Measurements from ENCODE around the gene RFTN1. TPM values are rescaled to one million over a fixed set of nuclear protein-coding genes. Genes with fewer than 3 reads are reported as not detected.

The RFTN1 gene
- total and polyA plus RNA-seq, 4 donors = 4.4 to 20.4 (median 11.9) TPM

GRCh38 chr3:16447135-16447534 is 66.4 kb downstream of the RFTN1 start:
- no peak for TF ChIP-seq EGR1 (IDR thresholded peaks at IDR 0.05; ENCODE audit: low read depth in 2 of 2)
- TF ChIP-seq, protein P1, sequence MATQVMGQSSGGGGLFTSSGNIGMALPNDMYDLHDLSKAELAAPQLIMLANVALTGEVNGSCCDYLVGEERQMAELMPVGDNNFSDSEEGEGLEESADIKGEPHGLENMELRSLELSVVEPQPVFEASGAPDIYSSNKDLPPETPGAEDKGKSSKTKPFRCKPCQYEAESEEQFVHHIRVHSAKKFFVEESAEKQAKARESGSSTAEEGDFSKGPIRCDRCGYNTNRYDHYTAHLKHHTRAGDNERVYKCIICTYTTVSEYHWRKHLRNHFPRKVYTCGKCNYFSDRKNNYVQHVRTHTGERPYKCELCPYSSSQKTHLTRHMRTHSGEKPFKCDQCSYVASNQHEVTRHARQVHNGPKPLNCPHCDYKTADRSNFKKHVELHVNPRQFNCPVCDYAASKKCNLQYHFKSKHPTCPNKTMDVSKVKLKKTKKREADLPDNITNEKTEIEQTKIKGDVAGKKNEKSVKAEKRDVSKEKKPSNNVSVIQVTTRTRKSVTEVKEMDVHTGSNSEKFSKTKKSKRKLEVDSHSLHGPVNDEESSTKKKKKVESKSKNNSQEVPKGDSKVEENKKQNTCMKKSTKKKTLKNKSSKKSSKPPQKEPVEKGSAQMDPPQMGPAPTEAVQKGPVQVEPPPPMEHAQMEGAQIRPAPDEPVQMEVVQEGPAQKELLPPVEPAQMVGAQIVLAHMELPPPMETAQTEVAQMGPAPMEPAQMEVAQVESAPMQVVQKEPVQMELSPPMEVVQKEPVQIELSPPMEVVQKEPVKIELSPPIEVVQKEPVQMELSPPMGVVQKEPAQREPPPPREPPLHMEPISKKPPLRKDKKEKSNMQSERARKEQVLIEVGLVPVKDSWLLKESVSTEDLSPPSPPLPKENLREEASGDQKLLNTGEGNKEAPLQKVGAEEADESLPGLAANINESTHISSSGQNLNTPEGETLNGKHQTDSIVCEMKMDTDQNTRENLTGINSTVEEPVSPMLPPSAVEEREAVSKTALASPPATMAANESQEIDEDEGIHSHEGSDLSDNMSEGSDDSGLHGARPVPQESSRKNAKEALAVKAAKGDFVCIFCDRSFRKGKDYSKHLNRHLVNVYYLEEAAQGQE (IDR thresholded peaks at IDR 0.05) = no peak
- no peak for TF ChIP-seq GABPA (IDR thresholded peaks at IDR 0.05 in 1 of 2, conservative IDR thresholded peaks at IDR 0.05 in 1 of 2)
- TF ChIP-seq CTCF (IDR thresholded peaks at IDR 0.05; ENCODE audit: low read depth, low read length, missing input control) = no peak
- TF ChIP-seq, protein P2, sequence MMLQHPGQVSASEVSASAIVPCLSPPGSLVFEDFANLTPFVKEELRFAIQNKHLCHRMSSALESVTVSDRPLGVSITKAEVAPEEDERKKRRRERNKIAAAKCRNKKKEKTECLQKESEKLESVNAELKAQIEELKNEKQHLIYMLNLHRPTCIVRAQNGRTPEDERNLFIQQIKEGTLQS (IDR thresholded peaks at IDR 0.05) = no peak
- TF ChIP-seq MAX (IDR thresholded peaks at IDR 0.05) = no peak
- no peak for TF ChIP-seq YY1 (IDR thresholded peaks at IDR 0.05)
- no peak for DNase-seq (ENCODE audit: low spot score)
- WGBS = 94% methylated on average over 4 of the region's 4 CpGs

DNA sequence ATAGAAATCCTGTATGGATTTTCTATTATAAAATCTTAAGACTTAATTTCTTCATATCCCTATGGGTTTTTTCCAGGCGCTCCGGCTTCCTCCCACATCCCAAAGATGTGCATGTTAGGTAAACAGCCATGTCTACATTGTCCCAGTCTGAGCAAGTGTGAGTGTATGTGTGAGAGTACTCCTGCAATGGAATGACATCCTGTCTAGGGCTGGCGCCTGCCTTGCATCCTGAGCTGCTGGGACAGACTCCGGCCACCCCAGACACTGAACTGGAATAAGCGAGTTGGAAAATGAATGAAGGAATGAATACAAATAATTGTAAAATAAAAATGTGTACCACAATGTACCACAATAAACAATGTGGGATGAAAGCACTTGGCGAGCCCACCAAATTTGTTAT is 69.2 kb downstream of the RFTN1 start:
- Histone ChIP-seq H3K27ac (ENCODE audit: low read depth in 1 of 2, low read length in 2 of 2) (no peak overlapping the region), H3K4me3 (ENCODE audit: low read depth in 1 of 3, low read length in 3 of 3) (no peak overlapping the region), H3K36me3 (ENCODE audit: control insufficient read depth in 4 of 4, insufficient read depth in 3 of 4, low read depth in 1 of 4, low read length in 3 of 4) (no peaks in the 10 kb centered on the region), H3K9ac (ENCODE audit: low read depth in 1 of 2, low read length in 2 of 2) (no peak overlapping the region), H3K27me3 (ENCODE audit: control insufficient read depth in 4 of 4, insufficient read depth in 4 of 4, low read length in 3 of 4) (no peaks in the 10 kb centered on the region), H3K4me1 (ENCODE audit: control insufficient read depth in 4 of 4, insufficient read depth in 4 of 4, low read length in 3 of 4) (peaks cover 4 to 16% (median 11%) of the 10 kb centered on the region in 4 donors), H3K9me3 (ENCODE audit: control insufficient read depth in 4 of 4, low read length in 3 of 4) (no peaks in the 10 kb centered on the region)
- WGBS = 86% methylated on average over 6 of the region's 6 CpGs
- no peak for DNase-seq (ENCODE audit: low spot score)
- TF ChIP-seq YY1 (IDR thresholded peaks at IDR 0.05) = no peak
- TF ChIP-seq GABPA (IDR thresholded peaks at IDR 0.05 in 1 of 2, conservative IDR thresholded peaks at IDR 0.05 in 1 of 2) = no peak
- TF ChIP-seq EGR1 (IDR thresholded peaks at IDR 0.05; ENCODE audit: low read depth in 2 of 2) = no peak
- TF ChIP-seq JUND (IDR thresholded peaks at IDR 0.05) = no peak
- TF ChIP-seq FOXA1 (IDR thresholded peaks at IDR 0.05) = no peak
- TF ChIP-seq, protein P3, sequence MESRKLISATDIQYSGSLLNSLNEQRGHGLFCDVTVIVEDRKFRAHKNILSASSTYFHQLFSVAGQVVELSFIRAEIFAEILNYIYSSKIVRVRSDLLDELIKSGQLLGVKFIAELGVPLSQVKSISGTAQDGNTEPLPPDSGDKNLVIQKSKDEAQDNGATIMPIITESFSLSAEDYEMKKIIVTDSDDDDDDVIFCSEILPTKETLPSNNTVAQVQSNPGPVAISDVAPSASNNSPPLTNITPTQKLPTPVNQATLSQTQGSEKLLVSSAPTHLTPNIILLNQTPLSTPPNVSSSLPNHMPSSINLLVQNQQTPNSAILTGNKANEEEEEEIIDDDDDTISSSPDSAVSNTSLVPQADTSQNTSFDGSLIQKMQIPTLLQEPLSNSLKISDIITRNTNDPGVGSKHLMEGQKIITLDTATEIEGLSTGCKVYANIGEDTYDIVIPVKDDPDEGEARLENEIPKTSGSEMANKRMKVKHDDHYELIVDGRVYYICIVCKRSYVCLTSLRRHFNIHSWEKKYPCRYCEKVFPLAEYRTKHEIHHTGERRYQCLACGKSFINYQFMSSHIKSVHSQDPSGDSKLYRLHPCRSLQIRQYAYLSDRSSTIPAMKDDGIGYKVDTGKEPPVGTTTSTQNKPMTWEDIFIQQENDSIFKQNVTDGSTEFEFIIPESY (IDR thresholded peaks at IDR 0.05) = no peak
- TF ChIP-seq HNF4A (conservative IDR thresholded peaks at IDR 0.05) = no peak
- TF ChIP-seq CTCF (IDR thresholded peaks at IDR 0.05; ENCODE audit: low read depth, low read length, missing input control) = no peak
- TF ChIP-seq NR2F2 (IDR thresholded peaks at IDR 0.05) = no peak
- no peak for TF ChIP-seq SP1 (IDR thresholded peaks at IDR 0.05)
- TF ChIP-seq MAX (IDR thresholded peaks at IDR 0.05) = no peak
- no peak for TF ChIP-seq TAF1 (conservative IDR thresholded peaks at IDR 0.05)
- TF ChIP-seq, protein P2 (IDR thresholded peaks at IDR 0.05) = no peak
- no peak for TF ChIP-seq FOXA2 (IDR thresholded peaks at IDR 0.05)
- TF ChIP-seq RXRA (IDR thresholded peaks at IDR 0.05) = no peak
- TF ChIP-seq HNF4G (IDR thresholded peaks at IDR 0.05) = no peak
- no peak for TF ChIP-seq RAD21 (IDR thresholded peaks at IDR 0.05)

More at GRCh38 chr3:16447135-16447534, 66.4 kb downstream of the RFTN1 start:
- H3K9ac ChIP-seq (ENCODE audit: low read depth in 1 of 2, low read length in 2 of 2) = no peak overlapping the region
- H3K4me3 ChIP-seq (ENCODE audit: low read depth in 1 of 3, low read length in 3 of 3) = no peak overlapping the region
- no peak overlapping the region for H3K27ac ChIP-seq (ENCODE audit: low read depth in 1 of 2, low read length in 2 of 2)
- peaks cover 0 to 3% (median 1%) of the 10 kb centered on the region in 4 donors for H3K36me3 ChIP-seq (ENCODE audit: control insufficient read depth in 4 of 4, insufficient read depth in 3 of 4, low read depth in 1 of 4, low read length in 3 of 4)
- no peaks in the 10 kb centered on the region for H3K9me3 ChIP-seq (ENCODE audit: control insufficient read depth in 4 of 4, low read length in 3 of 4)
- no peaks in the 10 kb centered on the region for H3K4me1 ChIP-seq (ENCODE audit: control insufficient read depth in 4 of 4, insufficient read depth in 4 of 4, low read length in 3 of 4)
- H3K27me3 ChIP-seq (ENCODE audit: control insufficient read depth in 4 of 4, insufficient read depth in 4 of 4, low read length in 3 of 4) = no peaks in the 10 kb centered on the region

Data from liver (tissue), 9 donors.